GM23248 (cell line): ENCODE results near the gene EEF2K. TPM values are rescaled to one million over a fixed set of nuclear protein-coding genes. Genes with fewer than 3 reads are reported as not detected.

Source experiments
- DNase-seq: peaks from one replicate; pipeline ENCODE4 v3.0.0-alpha.2; 2015
- H2AFZ ChIP-seq: fragments of 200-600 bp; sonication (generic); 2 replicates; pipeline ENCODE4 v1.6.1; 2016; ENCODE audit warnings: antibody characterized with exemption
- H3F3A ChIP-seq: fragments of 200-600 bp; sonication (generic); 2 replicates; pipeline ENCODE4 v1.6.1; 2016; ENCODE audit warnings: mild to moderate bottlenecking, antibody characterized with exemption, mixed run types; ENCODE audit not compliant: insufficient read depth
- H3K27ac ChIP-seq: fragments of 200-600 bp; sonication (generic); 2 replicates; pipeline ENCODE4 v1.5.1; 2016; ENCODE audit warnings: mild to moderate bottlenecking
- H3K27me3 ChIP-seq: fragments of 200-600 bp; sonication (generic); replicated peaks from 2 replicates; pipeline ENCODE4 v1.6.1; 2016; ENCODE audit warnings: mild to moderate bottlenecking; ENCODE audit not compliant: insufficient read depth
- H3K36me3 ChIP-seq: fragments of 200-600 bp; sonication (generic); 2 replicates; pipeline ENCODE4 v1.6.1; 2016; ENCODE audit warnings: low read depth, mild to moderate bottlenecking
- H3K4me1 ChIP-seq: fragments of 200-600 bp; sonication (generic); 2 replicates; pipeline ENCODE4 v1.6.1; 2016; ENCODE audit warnings: mild to moderate bottlenecking; ENCODE audit not compliant: insufficient read depth
- H3K4me2 ChIP-seq: fragments of 200-600 bp; sonication (generic); one replicate; pipeline ENCODE4 v1.6.1; 2016; ENCODE audit warnings: mild to moderate bottlenecking; ENCODE audit not compliant: unreplicated experiment
- H3K4me3 ChIP-seq: fragments of 200-600 bp; sonication (generic); 2 replicates; pipeline ENCODE4 v1.5.1; 2016; ENCODE audit warnings: mild to moderate bottlenecking
- H3K79me2 ChIP-seq: fragments of 200-600 bp; sonication (generic); 2 replicates; pipeline ENCODE4 v1.6.1; 2016; ENCODE audit warnings: mild to moderate bottlenecking; ENCODE audit not compliant: insufficient read depth
- H3K9ac ChIP-seq: fragments of 200-600 bp; sonication (generic); 2 replicates; pipeline ENCODE4 v1.6.1; 2016; ENCODE audit warnings: mild to moderate bottlenecking
- H3K9me2 ChIP-seq: fragments of 200-600 bp; sonication (generic); 2 replicates; pipeline ENCODE4 v1.6.1; 2016; ENCODE audit warnings: mixed run types, mild to moderate bottlenecking, moderate library complexity; ENCODE audit not compliant: insufficient read depth
- H3K9me3 ChIP-seq: fragments of 200-600 bp; sonication (generic); one replicate; pipeline ENCODE4 v1.6.1; 2017; ENCODE audit warnings: low read depth
- H4K20me1 ChIP-seq: fragments of 200-600 bp; sonication (generic); 2 replicates; pipeline ENCODE4 v1.6.0; 2016; ENCODE audit not compliant: insufficient read depth
- EZH2 ChIP-seq: fragments of 200-600 bp; sonication (generic); IDR thresholded peaks from 2 replicates; pipeline ENCODE4 v1.6.1; 2018; ENCODE audit warnings: antibody characterized with exemption, mild to moderate bottlenecking; ENCODE audit not compliant: insufficient read depth, poor library complexity, severe bottlenecking
- EZH2phosphoT487 ChIP-seq: fragments of 200-600 bp; sonication (generic); IDR thresholded peaks from 2 replicates; pipeline ENCODE4 v1.6.1; 2018; ENCODE audit warnings: antibody characterized with exemption, moderate library complexity, mild to moderate bottlenecking, low read depth; ENCODE audit not compliant: insufficient read depth
- WGBS, 2 experiments: methylation state at CpG; one replicate each; pipeline ENCODE4 v1.1.6; 2015 to 2017; ENCODE audit warnings: low lambda C conversion rate in 2 of 2, low coverage in 1 of 2; ENCODE audit errors: missing lambda C conversion rate in 2 of 2; 5-methylcytosine and 5-hydroxymethylcytosine counted together
- in situ Hi-C: fragments of 300-500 bp; cut with MboI; formaldehyde crosslinking; loops from 2 replicates; pipeline ENCODE4 v1.15.0; 2020
- polyA plus RNA-seq: library from polyadenylated mRNA; unstranded; fragments of >200 nt; fragmentation: Nextera tagmentation; extraction: Ambion mirVana; gene quantifications from 2 replicates; pipeline ENCODE4 v1.2.1, GENCODE V29; 2016
- total RNA-seq: library from RNA; depleted of rRNA; stranded (reverse); fragments of >200 nt; shearing (Covaris generic); gene quantifications from 2 replicates; pipeline ENCODE4 v1.2.3, GENCODE V29; 2014

Gene EEF2K
- total and polyA plus RNA-seq, 2 experiments from 2014 or later: 8.7 to 16.6 TPM

GRCh38 chr16:22333457-22333994 lies 127.4 kb downstream of the EEF2K start:
- WGBS, 2 experiments: 98 to 99% methylated on average over 6 of the region's 6 CpGs
- Histone ChIP-seq H3K27me3 (no peaks in the 10 kb centered on the region), H3K9ac (no peak overlapping the region), H3K9me3 (no peaks in the 10 kb centered on the region), H3K4me3 (no peak overlapping the region), H3K27ac (no peak overlapping the region), H3K36me3 (peaks cover 61% of the 10 kb centered on the region), H3F3A (peaks cover 58% of the 10 kb centered on the region), H3K79me2 (peaks cover 57% of the 10 kb centered on the region), H4K20me1 (no peaks in the 10 kb centered on the region), H3K4me2 (no peak overlapping the region), H2AFZ (no peak overlapping the region), H3K4me1 (no peaks in the 10 kb centered on the region), H3K9me2 (no peaks in the 10 kb centered on the region)
- TF ChIP-seq EZH2: no peak
- in situ Hi-C loops: no loop called here
- no peak for DNase-seq

- Histone ChIP-seq H3F3A (peaks cover 44% of the 10 kb centered on the region), H3K27me3 (no peaks in the 10 kb centered on the region), H2AFZ (no peak overlapping the region), H3K27ac (no peak overlapping the region), H3K79me2 (peaks cover 60% of the 10 kb centered on the region), H3K9me2 (no peaks in the 10 kb centered on the region), H4K20me1 (no peaks in the 10 kb centered on the region), H3K9me3 (no peaks in the 10 kb centered on the region), H3K36me3 (peaks cover 57% of the 10 kb centered on the region), H3K9ac (no peak overlapping the region), H3K4me1 (no peaks in the 10 kb centered on the region), H3K4me3 (no peak overlapping the region), H3K4me2 (no peak overlapping the region)
- TF ChIP-seq EZH2phosphoT487: no peak
- no peak for TF ChIP-seq EZH2
- no peak for DNase-seq
- WGBS, 2 experiments: 94 to 98% methylated on average over 3 of the region's 3 CpGs
- in situ Hi-C loops: no loop called here
These were observed 129.7 kb downstream of the EEF2K start for GRCh38 chr16:22335668-22336246.

DNA sequence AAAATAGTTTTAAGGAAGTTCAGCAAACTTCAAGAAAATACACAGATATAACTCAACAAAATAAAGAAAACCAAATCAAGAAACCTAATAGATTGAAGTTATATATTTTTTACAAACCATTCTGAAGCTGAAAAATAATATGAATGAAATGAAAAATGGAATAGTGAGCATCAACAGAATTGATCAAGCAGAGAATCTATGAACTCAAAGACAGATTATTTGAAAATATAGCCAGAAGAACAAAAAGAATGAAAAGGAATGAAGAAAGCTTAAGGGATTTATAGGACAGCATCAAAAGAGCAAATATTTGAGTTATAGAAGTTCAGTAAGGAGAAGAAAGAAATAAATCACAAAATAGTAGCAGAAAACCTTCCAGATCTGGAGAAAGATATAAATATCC lies 130.5 kb downstream of the EEF2K start:
- Histone ChIP-seq H3K9me2 (no peaks in the 10 kb centered on the region), H3K4me3 (no peak overlapping the region), H3F3A (peaks cover 38% of the 10 kb centered on the region), H3K27ac (no peak overlapping the region), H4K20me1 (no peaks in the 10 kb centered on the region), H3K4me1 (no peaks in the 10 kb centered on the region), H3K27me3 (no peaks in the 10 kb centered on the region), H2AFZ (no peak overlapping the region), H3K9me3 (no peaks in the 10 kb centered on the region), H3K36me3 (peaks cover 60% of the 10 kb centered on the region), H3K79me2 (peaks cover 60% of the 10 kb centered on the region), H3K4me2 (no peak overlapping the region), H3K9ac (no peak overlapping the region)
- no peak for DNase-seq
- in situ Hi-C loops: no loop called here
- TF ChIP-seq EZH2 (no peak), EZH2phosphoT487 (no peak)

DNA sequence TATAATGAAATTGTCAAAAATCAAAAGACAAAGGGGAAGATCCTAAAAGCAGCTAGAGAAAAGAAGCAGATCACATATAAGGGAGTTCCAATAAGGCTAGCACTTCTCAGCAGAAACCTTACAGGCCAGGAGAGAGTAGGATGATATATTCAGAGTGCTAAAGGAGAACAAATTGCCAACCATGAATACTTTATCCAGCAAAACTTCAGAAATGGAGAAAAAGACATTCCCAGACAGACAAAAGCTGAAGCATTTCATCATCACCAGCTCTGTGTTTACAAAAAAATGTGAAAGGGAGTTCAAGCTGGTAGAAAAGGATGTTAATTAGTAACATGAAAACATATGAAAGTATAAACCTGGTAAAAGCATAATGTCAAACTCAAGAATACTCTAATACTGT lies 131.0 kb downstream of the EEF2K start:
- Histone ChIP-seq H3K27me3 (no peaks in the 10 kb centered on the region), H3K4me3 (no peak overlapping the region), H4K20me1 (no peaks in the 10 kb centered on the region), H3K9me2 (no peaks in the 10 kb centered on the region), H3K4me1 (no peaks in the 10 kb centered on the region), H3K9ac (no peak overlapping the region), H3F3A (peaks cover 38% of the 10 kb centered on the region), H3K36me3 (peaks cover 55% of the 10 kb centered on the region), H3K79me2 (peaks cover 62% of the 10 kb centered on the region), H3K27ac (no peak overlapping the region), H3K4me2 (no peak overlapping the region), H2AFZ (no peak overlapping the region), H3K9me3 (no peaks in the 10 kb centered on the region)
- in situ Hi-C loops: no loop called here
- no peak for TF ChIP-seq EZH2
- TF ChIP-seq EZH2phosphoT487: no peak
- DNase-seq: no peak
